NCI-H2171 treated with DMSO at 0.1 percent for 48 hours (cell line): ENCODE results near the gene DACH2.

Source experiments
- DNase-seq: peaks from one replicate; lab custom pipeline; 2025; lab: John Stamatoyannopoulos, UW

DACH2 gene

GRCh38 chrX:86806786-86807185 lies 658.5 kb downstream of the DACH2 start:
- peak; percentile 1 for DNase-seq

- DNase-seq: no peak
These were observed 661.4 kb downstream of the DACH2 start for GRCh38 chrX:86809651-86810050.

- no peak for DNase-seq
These were observed 681.5 kb downstream of the DACH2 start for GRCh38 chrX:86829786-86830185.

GRCh38 chrX:86830685-86831084 lies 682.4 kb downstream of the DACH2 start:
- DNase-seq: no peak

GRCh38 chrX:86845101-86845500 lies 696.9 kb downstream of the DACH2 start:
- no peak for DNase-seq
